Stimulated activated CD4-positive, alpha-beta T cell treated with anti-CD3 and anti-CD28 coated beads, Interleukin-2, amount 100 ng/mL, for 24 hours (primary cell): Measurements from ENCODE around the gene CGNL1.

Experiments
- DNase-seq, 2 donors: peaks; one replicate each; pipeline ENCODE4 v3.0.0-alpha.2; 2020

Gene CGNL1

DNA sequence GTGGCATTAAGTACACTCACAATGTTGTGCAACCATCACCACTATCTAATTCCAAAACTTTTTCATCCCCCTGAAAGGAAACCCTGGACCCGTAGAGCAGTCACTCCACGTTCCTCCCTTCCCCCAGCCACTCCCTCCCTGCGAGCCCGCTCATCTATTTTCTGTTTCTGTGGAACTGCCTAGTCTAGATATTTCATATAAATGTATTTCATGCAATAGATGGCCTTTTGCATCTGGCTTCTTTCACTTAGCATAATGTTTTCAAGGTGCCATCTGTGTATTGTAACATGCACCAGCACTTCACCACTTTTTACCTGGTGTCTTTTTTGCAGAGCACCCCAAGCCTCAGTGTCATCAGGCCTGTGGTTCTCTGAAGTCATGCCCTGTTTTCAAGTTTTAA lies 10.7 kb downstream of the CGNL1 start:
- no peak for DNase-seq

- no peak for DNase-seq
These were observed 11.3 kb downstream of the CGNL1 start for GRCh38 chr15:57387564-57388076.

GRCh38 chr15:57388464-57388863 lies 12.2 kb downstream of the CGNL1 start:
- no peak for DNase-seq

DNA sequence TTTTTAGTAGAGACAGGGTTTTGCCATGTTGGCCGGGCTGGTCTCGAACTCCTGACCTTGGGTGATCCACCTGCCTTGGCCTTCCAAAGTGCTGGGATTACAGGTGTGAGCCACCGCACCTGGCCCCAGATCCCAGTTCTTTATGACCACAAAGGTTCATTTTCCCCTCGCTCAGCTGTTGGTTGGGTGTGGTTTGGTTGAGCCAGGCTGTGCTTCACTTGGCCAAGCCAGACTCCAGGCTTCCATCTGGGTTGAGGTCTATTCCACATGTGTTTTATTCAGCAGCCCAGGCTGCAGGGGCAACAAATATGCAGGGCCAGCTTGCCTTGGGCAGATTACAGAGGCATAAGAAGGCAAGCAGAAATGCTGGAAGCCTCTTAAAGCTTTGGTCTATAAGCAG lies 13.7 kb downstream of the CGNL1 start:
- DNase-seq, result no peak

- DNase-seq, result no peak
These were observed 14.3 kb downstream of the CGNL1 start for GRCh38 chr15:57390583-57390982.

DNA sequence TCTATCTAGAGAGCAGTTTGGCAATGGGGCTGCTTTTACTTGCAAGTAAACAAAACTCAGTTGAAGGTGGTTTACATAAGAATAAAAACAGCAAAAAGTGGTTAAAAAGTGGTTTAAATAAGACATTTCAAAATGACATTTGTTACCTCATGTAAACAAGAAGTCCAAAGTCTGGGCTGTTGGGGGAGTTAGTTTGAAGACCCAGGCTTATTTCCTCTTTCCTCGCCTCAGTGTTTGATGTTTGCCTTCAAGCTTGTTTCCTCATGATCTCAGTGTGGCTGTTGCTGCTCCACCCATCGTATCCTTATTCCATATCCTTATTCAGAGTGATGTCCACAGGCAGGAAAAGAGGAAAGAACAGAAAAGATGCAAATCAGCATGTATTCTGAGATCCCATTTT lies 15.2 kb downstream of the CGNL1 start:
- DNase-seq, result no peak

- no peak for DNase-seq
These were observed 16.8 kb downstream of the CGNL1 start for GRCh38 chr15:57393061-57393460.

DNA sequence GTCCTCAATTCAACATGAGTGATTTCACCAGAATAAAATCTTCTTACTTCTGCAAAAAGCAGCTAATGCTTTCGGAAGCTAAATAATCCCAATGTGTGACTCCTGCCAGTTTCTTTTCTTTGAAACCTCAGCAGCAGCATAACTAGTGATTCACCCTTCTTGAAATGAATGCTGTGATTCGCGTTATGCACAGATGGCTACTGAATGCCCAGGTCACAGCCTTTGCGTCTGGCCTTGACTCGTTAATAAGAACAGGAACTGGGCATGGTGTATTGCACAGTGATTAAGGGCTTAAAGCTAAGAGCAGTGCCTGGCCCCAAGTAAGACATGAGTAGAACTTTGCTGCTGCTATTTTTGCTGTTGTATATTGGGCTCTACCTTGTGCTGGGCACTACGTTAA lies 19.0 kb downstream of the CGNL1 start:
- no peak for DNase-seq

DNA sequence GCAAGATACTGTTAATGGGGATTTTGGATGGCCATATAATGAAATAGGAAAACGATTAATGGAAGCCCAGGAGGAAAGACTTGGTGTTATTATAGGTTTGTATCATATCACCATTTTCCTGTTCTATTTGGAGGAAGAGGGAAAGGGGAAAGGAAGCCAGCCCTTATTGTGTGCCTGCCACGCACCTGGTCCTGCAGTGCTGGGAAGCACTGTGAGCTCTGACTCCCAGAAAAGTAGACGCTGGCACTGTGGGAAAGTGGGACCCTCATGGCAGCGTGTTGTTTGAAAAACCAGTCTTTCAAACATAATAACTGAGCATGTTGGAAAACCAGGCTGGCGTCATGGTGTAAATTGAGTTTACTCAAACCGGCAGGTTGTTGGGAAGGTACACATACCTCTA lies 22.0 kb downstream of the CGNL1 start:
- no peak for DNase-seq

GRCh38 chr15:57401546-57401945 lies 25.2 kb downstream of the CGNL1 start:
- DNase-seq, result no peak

DNA sequence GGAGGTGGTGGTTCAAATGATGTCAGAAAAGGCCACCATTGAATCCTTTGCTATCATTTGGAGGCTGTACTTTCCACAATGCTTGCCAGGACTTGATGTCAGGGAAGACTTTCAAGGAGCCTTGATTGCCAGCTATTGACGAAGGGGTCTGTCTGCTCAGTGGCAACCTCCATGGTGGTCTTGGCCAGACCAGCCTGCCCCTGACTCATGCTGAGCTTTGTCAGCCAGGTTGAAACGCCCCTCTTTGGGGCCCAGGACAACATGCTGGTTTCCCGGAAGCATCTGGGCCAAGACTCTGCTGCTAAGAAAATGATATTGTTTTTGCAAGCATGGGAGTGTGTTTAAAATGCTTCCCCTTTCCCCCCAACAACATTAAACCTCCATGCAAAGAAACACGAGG lies 26.7 kb downstream of the CGNL1 start:
- DNase-seq, result no peak

DNA sequence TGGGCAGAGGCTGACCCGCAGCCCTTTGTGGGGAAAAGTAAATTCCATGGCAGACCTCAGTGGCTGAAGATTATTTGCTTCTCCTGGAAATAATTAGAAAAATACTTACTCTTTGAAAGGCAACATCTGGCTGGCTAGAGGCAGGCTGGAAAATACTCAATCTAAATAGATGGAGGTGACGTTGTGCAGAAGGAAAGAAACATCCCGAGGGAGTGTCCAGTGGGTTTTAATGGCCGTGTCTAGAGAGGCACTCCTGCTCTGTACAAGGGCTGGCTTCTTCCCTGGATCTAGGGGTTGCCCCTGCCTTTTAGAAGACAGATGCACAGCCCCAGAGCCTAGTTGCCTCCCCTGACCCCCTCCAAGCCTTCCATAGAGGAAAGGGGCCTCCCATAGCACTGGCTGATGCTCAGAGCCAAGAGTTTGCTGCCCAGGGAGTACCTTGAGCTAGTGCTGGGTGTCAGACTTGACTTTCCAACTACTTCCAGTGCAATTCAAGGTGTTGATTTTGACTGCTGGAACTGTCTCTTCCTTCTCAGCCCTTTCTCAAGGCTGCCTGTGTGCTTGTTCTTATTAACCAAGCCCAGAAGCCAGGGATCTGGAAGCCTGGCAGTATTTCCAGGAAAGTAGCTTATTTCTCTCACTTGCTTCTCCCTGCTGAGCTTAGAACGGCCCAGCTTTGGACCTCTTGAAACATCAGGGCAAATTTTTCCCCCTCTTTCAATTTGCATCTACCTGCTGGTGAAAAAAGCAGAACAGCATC lies 27.4 kb downstream of the CGNL1 start:
- DNase-seq, result no peak

GRCh38 chr15:57405133-57405532 lies 28.8 kb downstream of the CGNL1 start:
- no peak for DNase-seq

DNA sequence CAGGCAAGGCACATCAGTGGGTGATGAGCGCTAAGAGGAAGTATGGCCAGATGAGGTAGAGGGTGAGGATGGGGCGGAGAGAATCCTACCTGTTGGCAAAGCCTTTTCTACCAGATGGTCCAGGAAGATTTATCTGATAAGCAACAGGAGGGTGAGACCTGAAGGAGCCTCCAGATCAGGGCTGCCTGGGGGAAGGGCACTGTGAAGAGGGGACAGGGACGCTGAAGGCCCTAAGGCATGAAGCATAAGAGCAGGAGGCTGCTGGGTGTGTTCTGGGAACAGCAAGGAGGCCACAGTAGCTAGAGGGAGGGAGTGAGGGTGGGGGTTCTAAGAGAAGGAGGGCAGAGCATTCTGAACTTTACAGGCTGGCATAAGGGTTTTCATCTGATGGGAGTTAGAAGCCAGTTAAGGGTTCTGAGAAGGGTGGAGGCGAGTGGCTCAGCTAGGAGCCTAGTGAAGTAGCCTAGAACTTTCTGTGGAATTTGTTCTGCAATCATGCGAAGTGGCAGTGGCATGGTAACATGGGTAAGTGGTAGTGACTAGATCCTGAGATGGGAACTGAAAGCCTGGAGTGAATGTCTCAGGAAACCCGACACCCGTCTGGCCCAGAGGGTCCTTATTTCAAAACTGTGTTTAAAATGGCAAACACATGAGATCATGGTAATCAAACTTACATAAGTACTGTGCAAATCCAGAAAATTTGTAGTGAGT lies 29.9 kb downstream of the CGNL1 start:
- no peak for DNase-seq

GRCh38 chr15:57410373-57410772 lies 34.1 kb downstream of the CGNL1 start:
- DNase-seq, result no peak

- DNase-seq, result no peak
These were observed 35.9 kb downstream of the CGNL1 start for GRCh38 chr15:57411945-57412768.

GRCh38 chr15:57415602-57416001 lies 39.3 kb downstream of the CGNL1 start:
- no peak for DNase-seq

- no peak for DNase-seq
These were observed 42.3 kb downstream of the CGNL1 start for GRCh38 chr15:57418635-57419034.

DNA sequence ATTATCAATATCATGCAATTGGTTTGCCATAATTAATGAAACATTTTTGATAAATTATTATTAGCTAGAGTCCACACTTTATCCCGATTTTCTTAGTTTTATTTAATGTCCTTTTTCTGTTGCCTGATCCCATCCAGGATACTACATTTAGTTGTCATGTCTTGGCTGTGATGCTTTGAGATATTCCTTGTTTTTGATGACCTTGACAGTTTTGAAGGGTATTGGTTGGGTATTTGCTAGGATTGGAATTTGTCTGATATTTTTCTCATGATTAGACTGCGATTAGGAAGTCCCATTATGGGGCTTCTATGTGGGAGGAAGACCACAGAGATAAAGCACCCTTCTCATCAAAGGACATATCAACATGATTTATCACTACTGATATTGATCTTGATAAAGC lies 43.0 kb downstream of the CGNL1 start:
- DNase-seq, result no peak

DNA sequence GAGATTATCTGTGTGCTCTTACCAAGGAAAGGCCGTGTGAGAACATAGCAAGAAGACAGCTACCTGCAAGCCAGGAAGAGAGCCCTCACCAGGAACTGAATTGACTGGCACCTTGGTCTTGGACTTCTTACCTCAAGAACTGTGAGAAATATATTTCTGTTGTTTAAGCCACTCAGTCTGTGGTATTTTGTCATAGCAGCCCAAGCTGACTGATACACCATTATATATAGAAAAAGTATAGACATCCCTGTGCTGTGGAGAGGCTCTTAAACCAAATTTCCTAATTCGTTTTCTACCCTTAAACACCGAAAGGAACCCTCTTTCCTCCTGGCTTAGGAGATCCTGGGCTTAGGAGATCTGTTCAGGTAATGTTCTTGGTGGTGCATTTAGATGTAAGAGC lies 44.8 kb downstream of the CGNL1 start:
- DNase-seq, result no peak

DNA sequence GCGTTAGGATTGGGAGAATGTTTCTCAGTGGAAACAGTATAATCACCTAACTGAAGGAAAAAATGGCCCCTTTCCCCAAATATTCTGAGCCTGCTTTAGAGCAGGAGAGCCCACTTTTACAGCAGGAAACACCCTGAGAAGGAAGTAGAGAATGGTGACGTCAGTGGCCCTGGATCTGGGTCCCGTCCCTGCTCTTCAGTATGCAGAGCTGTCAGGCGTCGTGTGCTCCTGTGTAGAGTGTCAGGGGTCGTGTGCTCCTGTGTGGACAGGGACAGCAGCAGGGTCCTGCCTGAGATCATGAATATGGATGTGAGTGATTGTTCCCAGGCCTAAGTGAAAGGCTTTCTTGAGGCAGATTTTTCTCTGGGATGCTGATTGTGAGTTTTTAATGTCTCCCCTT lies 45.2 kb downstream of the CGNL1 start:
- no peak for DNase-seq

GRCh38 chr15:57422113-57422754 lies 45.9 kb downstream of the CGNL1 start:
- no peak for DNase-seq

DNA sequence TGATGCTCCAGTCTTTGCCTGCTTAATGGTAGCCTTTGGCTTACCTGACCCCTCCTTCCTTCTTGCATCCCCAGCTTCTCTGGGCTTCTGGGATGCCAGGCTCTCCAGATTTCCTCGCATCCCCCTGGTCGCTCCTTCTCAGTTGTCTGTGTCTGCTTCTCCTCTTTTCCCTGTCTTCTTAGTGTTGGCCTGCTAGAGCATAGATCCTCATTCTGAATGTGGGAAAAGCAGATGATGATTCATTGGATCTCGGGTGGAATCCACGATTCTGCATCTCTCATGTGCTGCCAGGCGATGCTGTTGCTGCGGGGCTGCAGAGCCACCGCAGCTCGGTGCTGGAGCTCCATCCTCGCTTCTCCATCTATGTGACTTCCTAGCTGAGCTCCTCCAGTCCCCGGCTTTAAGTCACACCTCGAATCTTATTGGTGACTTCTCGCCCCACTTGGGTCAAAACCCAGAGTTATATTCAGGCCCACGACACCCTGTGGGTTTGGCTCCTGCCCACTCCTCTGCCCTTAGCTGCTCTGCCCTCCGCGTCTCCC lies 47.4 kb downstream of the CGNL1 start:
- no peak for DNase-seq
